ENCODE results near the gene ADAMTSL4.
"Not testable (repeated sequence)": the region's sequence is repeated elsewhere in the genome, so short reads cannot be mapped to it uniquely, and the experiment has no call there.

ADAMTSL4 gene

GRCh38 chr1:150555971-150556865, 7.0 kb downstream of the ADAMTSL4 start:
- DNase-seq (ENCODE audit: low spot score) = no peak

- DNase-seq (ENCODE audit: low spot score) = no peak
Measured at GRCh38 chr1:150557065-150557600, 7.9 kb downstream of the ADAMTSL4 start.

- DNase-seq (ENCODE audit: low spot score) = no peak
Measured at GRCh38 chr1:150557813-150558212, 8.6 kb downstream of the ADAMTSL4 start.

- DNase-seq (ENCODE audit: low spot score) = no peak
Measured at GRCh38 chr1:150558303-150558704, 9.1 kb downstream of the ADAMTSL4 start.

- DNase-seq (ENCODE audit: low spot score) = no peak
Measured at GRCh38 chr1:150558761-150559655, 9.8 kb downstream of the ADAMTSL4 start.

- no peak for DNase-seq (ENCODE audit: low spot score)
Measured at GRCh38 chr1:150559656-150560010, 10.4 kb downstream of the ADAMTSL4 start.

GRCh38 chr1:150560011-150560438, 10.8 kb downstream of the ADAMTSL4 start:
- peak; percentile 61 for DNase-seq (ENCODE audit: low spot score)

GRCh38 chr1:150560576-150561253, 11.5 kb downstream of the ADAMTSL4 start:
- DNase-seq (ENCODE audit: low spot score) = peak; percentile 91

- DNase-seq (ENCODE audit: low spot score) = peak; percentile 97
Measured at GRCh38 chr1:150561254-150561973, 12.2 kb downstream of the ADAMTSL4 start.

GRCh38 chr1:150561974-150562445, 12.8 kb downstream of the ADAMTSL4 start:
- DNase-seq (ENCODE audit: low spot score) = peak; percentile 79

GRCh38 chr1:150562446-150563339, 13.5 kb downstream of the ADAMTSL4 start:
- DNase-seq (ENCODE audit: low spot score) = no peak

- no peak for DNase-seq (ENCODE audit: low spot score)
Measured at GRCh38 chr1:150563340-150564038, 14.3 kb downstream of the ADAMTSL4 start.

GRCh38 chr1:150564051-150564991, 15.1 kb downstream of the ADAMTSL4 start:
- no peak for DNase-seq (ENCODE audit: low spot score)

GRCh38 chr1:150565240-150565991, 16.2 kb downstream of the ADAMTSL4 start:
- not testable (repeated sequence) for DNase-seq (ENCODE audit: low spot score)

- DNase-seq (ENCODE audit: low spot score) = no peak
Measured at GRCh38 chr1:150566589-150567340, 17.6 kb downstream of the ADAMTSL4 start.

GRCh38 chr1:150567341-150567716, 18.1 kb downstream of the ADAMTSL4 start:
- DNase-seq (ENCODE audit: low spot score) = no peak

Measured in RKO (cell line).